Measurements from ENCODE around the gene COMMD2.

Gene COMMD2

GRCh38 chr3:149702691-149703441 is 49.4 kb downstream of the COMMD2 start:
- DNase-seq: peak; percentile 83

GRCh38 chr3:149701977-149702350 is 50.3 kb downstream of the COMMD2 start:
- DNase-seq: peak; percentile 27

GRCh38 chr3:149701206-149701976 is 50.9 kb downstream of the COMMD2 start:
- DNase-seq: peak; percentile 18
